ENCODE measurements around the gene GFPT2. TPM values are rescaled to one million over a fixed set of nuclear protein-coding genes. Genes with fewer than 3 reads are reported as not detected.

Gene GFPT2
- total RNA-seq, 5 donors from 2014 or later (not counting 1 experiment from before 2014, with no cell fraction given), result 1.6 to 3.6 (median 2.0) TPM

- H3K27ac Mint-ChIP-seq, result no peak overlapping the region
- ChIA-PET CTCF (no interaction called here), POLR2A (no interaction called here)
- 78% methylated on average over 11 of the region's 12 CpGs for WGBS (ENCODE audit: insufficient coverage)
- peaks cover 0 to 19% of the 10 kb centered on the region in 2 experiments for H3K27me3 ChIP-seq (replicated peaks in 1 of 2; ENCODE audit: control insufficient read depth in 2 of 2, extremely low read depth in 1 of 2, insufficient read depth in 2 of 2, low read length in 1 of 2)
- ATAC-seq (replicated peaks in 1 of 4) (no peak), DNase-seq (no peak)
- no peaks in the 10 kb centered on the region for H3K36me3 ChIP-seq (ENCODE audit: control insufficient read depth in 2 of 2, extremely low read depth in 1 of 2, insufficient read depth in 1 of 2, low read length in 1 of 2)
- H3K4me3 ChIP-seq (ENCODE audit: control insufficient read depth in 1 of 2, extremely low read depth in 1 of 2, low read length in 1 of 2), result no peak overlapping the region
- no peak overlapping the region for H3K27ac ChIP-seq (ENCODE audit: low read length)
- H3K4me1 Mint-ChIP-seq, result no peaks in the 10 kb centered on the region
- no peaks in the 10 kb centered on the region for H3K9me3 Mint-ChIP-seq
- no peaks in the 10 kb centered on the region for H3K4me1 ChIP-seq (ENCODE audit: control insufficient read depth in 1 of 2, extremely low read depth in 1 of 2, insufficient read depth in 2 of 2, low read length in 2 of 2)
- no peaks in the 10 kb centered on the region for H3K36me3 Mint-ChIP-seq
- H3K9me3 ChIP-seq, result no peaks in the 10 kb centered on the region
- H3K27me3 Mint-ChIP-seq, result peaks cover 0 to 10% of the 10 kb centered on the region in 2 donors
- no peak overlapping the region for H3K4me3 Mint-ChIP-seq
Measured at GRCh38 chr5:180305481-180305880, 47.7 kb downstream of the GFPT2 start.

GRCh38 chr5:180304431-180305375, 48.4 kb downstream of the GFPT2 start:
- Histone ChIP-seq H3K27me3 (replicated peaks in 1 of 2; ENCODE audit: control insufficient read depth in 2 of 2, extremely low read depth in 1 of 2, insufficient read depth in 2 of 2, low read length in 1 of 2) (peaks cover 0 to 19% of the 10 kb centered on the region in 2 experiments), H3K36me3 (ENCODE audit: control insufficient read depth in 2 of 2, extremely low read depth in 1 of 2, insufficient read depth in 1 of 2, low read length in 1 of 2) (no peaks in the 10 kb centered on the region), H3K4me3 (ENCODE audit: control insufficient read depth in 1 of 2, extremely low read depth in 1 of 2, low read length in 1 of 2) (no peak overlapping the region), H3K9me3 (no peaks in the 10 kb centered on the region), H3K27ac (ENCODE audit: low read length) (no peak overlapping the region), H3K4me1 (ENCODE audit: control insufficient read depth in 1 of 2, extremely low read depth in 1 of 2, insufficient read depth in 2 of 2, low read length in 2 of 2) (no peaks in the 10 kb centered on the region)
- H3K27ac Mint-ChIP-seq, result no peak overlapping the region
- ChIA-PET POLR2A (no interaction called here), CTCF (interaction anchor here in 1 of 2 donors (1.2 kb wide), 1 partner anchor 24 kb away, joined by 3 read pairs; no protein-coding TSS in a partner anchor)
- WGBS (ENCODE audit: insufficient coverage), result 90% methylated on average over 12 of the region's 18 CpGs
- no peaks in the 10 kb centered on the region for H3K4me1 Mint-ChIP-seq
- DNase-seq (no peak), ATAC-seq (replicated peaks in 1 of 4) (no peak)
- H3K4me3 Mint-ChIP-seq, result no peak overlapping the region
- H3K27me3 Mint-ChIP-seq, result peaks cover 0 to 10% of the 10 kb centered on the region in 2 donors
- no peaks in the 10 kb centered on the region for H3K36me3 Mint-ChIP-seq
- no peaks in the 10 kb centered on the region for H3K9me3 Mint-ChIP-seq

GRCh38 chr5:180304016-180304292, 49.2 kb downstream of the GFPT2 start:
- ChIA-PET CTCF (interaction anchor here in 1 of 2 donors (1.2 kb wide), 1 partner anchor 25 kb away, joined by 3 read pairs; no protein-coding TSS in a partner anchor), POLR2A (no interaction called here)
- Mint-ChIP-seq H3K4me3 (no peak overlapping the region), H3K27ac (no peak overlapping the region), H3K4me1 (no peaks in the 10 kb centered on the region), H3K27me3 (peaks cover 0 to 10% of the 10 kb centered on the region in 2 donors), H3K9me3 (no peaks in the 10 kb centered on the region), H3K36me3 (no peaks in the 10 kb centered on the region)
- H3K4me3 ChIP-seq (ENCODE audit: control insufficient read depth in 1 of 2, extremely low read depth in 1 of 2, low read length in 1 of 2), result no peak overlapping the region
- no CpG with 5 or more reads among the region's 4 CpGs for WGBS (ENCODE audit: insufficient coverage)
- no peak for ATAC-seq (replicated peaks in 1 of 4)
- H3K4me1 ChIP-seq (ENCODE audit: control insufficient read depth in 1 of 2, extremely low read depth in 1 of 2, insufficient read depth in 2 of 2, low read length in 2 of 2), result no peaks in the 10 kb centered on the region
- H3K27me3 ChIP-seq (replicated peaks in 1 of 2; ENCODE audit: control insufficient read depth in 2 of 2, extremely low read depth in 1 of 2, insufficient read depth in 2 of 2, low read length in 1 of 2), result peaks cover 0 to 19% of the 10 kb centered on the region in 2 experiments
- H3K27ac ChIP-seq (ENCODE audit: low read length), result no peak overlapping the region
- H3K36me3 ChIP-seq (ENCODE audit: control insufficient read depth in 2 of 2, extremely low read depth in 1 of 2, insufficient read depth in 1 of 2, low read length in 1 of 2), result no peaks in the 10 kb centered on the region
- no peak for DNase-seq
- H3K9me3 ChIP-seq, result no peaks in the 10 kb centered on the region

GRCh38 chr5:180303226-180304015, 49.7 kb downstream of the GFPT2 start:
- no peaks in the 10 kb centered on the region for H3K4me1 Mint-ChIP-seq
- DNase-seq, result no peak
- no peak overlapping the region for H3K4me3 Mint-ChIP-seq
- no peaks in the 10 kb centered on the region for H3K4me1 ChIP-seq (ENCODE audit: control insufficient read depth in 1 of 2, extremely low read depth in 1 of 2, insufficient read depth in 2 of 2, low read length in 2 of 2)
- no peaks in the 10 kb centered on the region for H3K9me3 ChIP-seq
- no peak overlapping the region for H3K27ac ChIP-seq (ENCODE audit: low read length)
- POLR2A ChIA-PET, result no interaction called here
- peaks cover 0 to 19% of the 10 kb centered on the region in 2 experiments for H3K27me3 ChIP-seq (replicated peaks in 1 of 2; ENCODE audit: control insufficient read depth in 2 of 2, extremely low read depth in 1 of 2, insufficient read depth in 2 of 2, low read length in 1 of 2)
- H3K27ac Mint-ChIP-seq, result no peak overlapping the region
- 92% methylated on average over 10 of the region's 17 CpGs for WGBS (ENCODE audit: insufficient coverage)
- H3K36me3 ChIP-seq (ENCODE audit: control insufficient read depth in 2 of 2, extremely low read depth in 1 of 2, insufficient read depth in 1 of 2, low read length in 1 of 2), result no peaks in the 10 kb centered on the region
- ATAC-seq (replicated peaks in 1 of 4), result no peak
- CTCF ChIA-PET, result no interaction called here
- no peaks in the 10 kb centered on the region for H3K36me3 Mint-ChIP-seq
- no peak overlapping the region for H3K4me3 ChIP-seq (ENCODE audit: control insufficient read depth in 1 of 2, extremely low read depth in 1 of 2, low read length in 1 of 2)
- H3K27me3 Mint-ChIP-seq, result peaks cover 0 to 10% of the 10 kb centered on the region in 2 donors
- H3K9me3 Mint-ChIP-seq, result no peaks in the 10 kb centered on the region

- no peak overlapping the region for H3K27ac ChIP-seq (ENCODE audit: low read length)
- peaks cover 0 to 19% of the 10 kb centered on the region in 2 experiments for H3K27me3 ChIP-seq (replicated peaks in 1 of 2; ENCODE audit: control insufficient read depth in 2 of 2, extremely low read depth in 1 of 2, insufficient read depth in 2 of 2, low read length in 1 of 2)
- Mint-ChIP-seq H3K9me3 (no peaks in the 10 kb centered on the region), H3K36me3 (no peaks in the 10 kb centered on the region), H3K4me3 (no peak overlapping the region), H3K27ac (no peak overlapping the region), H3K4me1 (no peaks in the 10 kb centered on the region), H3K27me3 (peaks cover 0 to 10% of the 10 kb centered on the region in 2 donors)
- ATAC-seq (replicated peaks in 1 of 4), result no peak
- no peaks in the 10 kb centered on the region for H3K4me1 ChIP-seq (ENCODE audit: control insufficient read depth in 1 of 2, extremely low read depth in 1 of 2, insufficient read depth in 2 of 2, low read length in 2 of 2)
- DNase-seq, result no peak
- no peaks in the 10 kb centered on the region for H3K36me3 ChIP-seq (ENCODE audit: control insufficient read depth in 2 of 2, extremely low read depth in 1 of 2, insufficient read depth in 1 of 2, low read length in 1 of 2)
- ChIA-PET POLR2A (interaction anchor here in 1 of 2 donors (0.6 kb wide), 1 partner anchor 62 kb away, joined by 4 read pairs; no protein-coding TSS in a partner anchor), CTCF (no interaction called here)
- no peaks in the 10 kb centered on the region for H3K9me3 ChIP-seq
- WGBS (ENCODE audit: insufficient coverage), result 89% methylated on average over 8 of the region's 10 CpGs
- H3K4me3 ChIP-seq (ENCODE audit: control insufficient read depth in 1 of 2, extremely low read depth in 1 of 2, low read length in 1 of 2), result no peak overlapping the region
Measured at GRCh38 chr5:180302256-180302655, 50.9 kb downstream of the GFPT2 start.

GRCh38 chr5:180301253-180301652, 51.9 kb downstream of the GFPT2 start:
- Histone ChIP-seq H3K4me1 (ENCODE audit: control insufficient read depth in 1 of 2, extremely low read depth in 1 of 2, insufficient read depth in 2 of 2, low read length in 2 of 2) (peaks cover 0 to 7% of the 10 kb centered on the region in 2 experiments), H3K36me3 (ENCODE audit: control insufficient read depth in 2 of 2, extremely low read depth in 1 of 2, insufficient read depth in 1 of 2, low read length in 1 of 2) (no peaks in the 10 kb centered on the region), H3K27ac (ENCODE audit: low read length) (no peak overlapping the region), H3K27me3 (replicated peaks in 1 of 2; ENCODE audit: control insufficient read depth in 2 of 2, extremely low read depth in 1 of 2, insufficient read depth in 2 of 2, low read length in 1 of 2) (peaks cover 0 to 19% of the 10 kb centered on the region in 2 experiments), H3K4me3 (ENCODE audit: control insufficient read depth in 1 of 2, extremely low read depth in 1 of 2, low read length in 1 of 2) (no peak overlapping the region), H3K9me3 (no peaks in the 10 kb centered on the region)
- 100% methylated on average over 1 of the region's 4 CpGs for WGBS (ENCODE audit: insufficient coverage)
- Mint-ChIP-seq H3K4me1 (peaks cover 0 to 3% (median 3%) of the 10 kb centered on the region in 3 donors), H3K27me3 (peaks cover 0 to 10% of the 10 kb centered on the region in 2 donors), H3K27ac (no peak overlapping the region), H3K4me3 (no peak overlapping the region), H3K9me3 (no peaks in the 10 kb centered on the region), H3K36me3 (no peaks in the 10 kb centered on the region)
- POLR2A ChIA-PET, result no interaction called here
- DNase-seq, result no peak
- no peak for ATAC-seq (replicated peaks in 1 of 4)
- CTCF ChIA-PET, result interaction anchor here in 1 of 2 donors (0.6 kb wide), 1 partner anchor 27 kb away, joined by 3 read pairs; no protein-coding TSS in a partner anchor

All from T-cell (primary cell).